SK-N-SH treated with all-trans-retinoic acid at 6 μM for 48 hours (cell line): Measurements from ENCODE around the gene MTNR1A.

Experiments
- CREB5 ChIP-seq: fragments of 250-450 bp; sonication (Bioruptor Pico); IDR thresholded peaks from 2 replicates; pipeline ENCODE4 v1.5.1; 2020; ENCODE audit warnings: low read depth, mild to moderate bottlenecking, moderate library complexity
- CSRNP3 ChIP-seq: fragments of 250-450 bp; sonication (Bioruptor Pico); IDR thresholded peaks from 2 replicates; pipeline ENCODE4 v1.5.1; 2021; ENCODE audit warnings: mild to moderate bottlenecking, moderate library complexity
- GLIS3 ChIP-seq: fragments of 250-450 bp; sonication (Bioruptor Pico); IDR thresholded peaks from 2 replicates; pipeline ENCODE4 v1.5.0; 2020; ENCODE audit warnings: mild to moderate bottlenecking, moderate library complexity
- PATZ1 ChIP-seq: fragments of 250-450 bp; sonication (Bioruptor Pico); IDR thresholded peaks from 2 replicates; pipeline ENCODE4 v1.8.0; 2020; ENCODE audit warnings: mild to moderate bottlenecking, moderate library complexity, borderline replicate concordance
- RARB ChIP-seq: fragments of 250-450 bp; sonication (Bioruptor Pico); IDR thresholded peaks from 2 replicates; pipeline ENCODE4 v1.8.0; 2021; ENCODE audit warnings: mild to moderate bottlenecking, moderate library complexity
- ZFP3 ChIP-seq: fragments of 250-450 bp; sonication (Bioruptor Pico); IDR thresholded peaks from 2 replicates; pipeline ENCODE4 v1.5.0; 2020; ENCODE audit warnings: mild to moderate bottlenecking, moderate library complexity
- ZNF565 ChIP-seq: fragments of 450-650 bp; formaldehyde crosslinking; conservative IDR thresholded peaks from 2 replicates; pipeline ENCODE4 v1.5.0; 2020; ENCODE audit warnings: low read depth, mild to moderate bottlenecking, moderate library complexity
- ZNF8 ChIP-seq: fragments of 450-650 bp; formaldehyde crosslinking; IDR thresholded peaks from 2 replicates; pipeline ENCODE4 v1.5.0; 2020; ENCODE audit warnings: mild to moderate bottlenecking, moderate library complexity

- TF ChIP-seq CREB5 (no peak), ZNF565 (no peak), PATZ1 (CRISPR knock-in tag) (no peak), ZFP3 (no peak), ZNF8 (CRISPR knock-in tag) (no peak), RARB (CRISPR knock-in tag) (no peak), CSRNP3 (CRISPR knock-in tag) (no peak), GLIS3 (CRISPR knock-in tag) (no peak)
These were observed 1.7 kb upstream of the MTNR1A start for GRCh38 chr4:186557061-186557460.
